ENCODE measurements around the gene COL13A1.

The COL13A1 gene

GRCh38 chr10:69866688-69867461 is 65.2 kb downstream of the COL13A1 start:
- no peak for DNase-seq (ENCODE audit: low read depth, low spot score)

GRCh38 chr10:69867699-69868558 is 66.2 kb downstream of the COL13A1 start:
- no peak for DNase-seq (ENCODE audit: low read depth, low spot score)

- no peak for DNase-seq (ENCODE audit: low read depth, low spot score)
These were observed 67.1 kb downstream of the COL13A1 start for GRCh38 chr10:69868821-69869220.

GRCh38 chr10:69869291-69869961 is 67.7 kb downstream of the COL13A1 start:
- DNase-seq (ENCODE audit: low read depth, low spot score): no peak

GRCh38 chr10:69870591-69870990 is 68.9 kb downstream of the COL13A1 start:
- DNase-seq (ENCODE audit: low read depth, low spot score): no peak

- no peak for DNase-seq (ENCODE audit: low read depth, low spot score)
These were observed 69.4 kb downstream of the COL13A1 start for GRCh38 chr10:69871074-69871473.

GRCh38 chr10:69872323-69872722 is 70.6 kb downstream of the COL13A1 start:
- no peak for DNase-seq (ENCODE audit: low read depth, low spot score)

- no peak for DNase-seq (ENCODE audit: low read depth, low spot score)
These were observed 71.5 kb downstream of the COL13A1 start for GRCh38 chr10:69873135-69873639.

- no peak for DNase-seq (ENCODE audit: low read depth, low spot score)
These were observed 72.7 kb downstream of the COL13A1 start for GRCh38 chr10:69874449-69874848.

- DNase-seq (ENCODE audit: low read depth, low spot score): no peak
These were observed 74.2 kb downstream of the COL13A1 start for GRCh38 chr10:69875856-69876255.

- no peak for DNase-seq (ENCODE audit: low read depth, low spot score)
These were observed 74.6 kb downstream of the COL13A1 start for GRCh38 chr10:69876286-69876685.

GRCh38 chr10:69876931-69877330 is 75.2 kb downstream of the COL13A1 start:
- no peak for DNase-seq (ENCODE audit: low read depth, low spot score)

- no peak for DNase-seq (ENCODE audit: low read depth, low spot score)
These were observed 76.3 kb downstream of the COL13A1 start for GRCh38 chr10:69878038-69878437.

- DNase-seq (ENCODE audit: low read depth, low spot score): no peak
These were observed 77.2 kb downstream of the COL13A1 start for GRCh38 chr10:69878951-69879350.

GRCh38 chr10:69879634-69880257 is 78.0 kb downstream of the COL13A1 start:
- DNase-seq (ENCODE audit: low read depth, low spot score): no peak

- DNase-seq (ENCODE audit: low read depth, low spot score): no peak
These were observed 78.8 kb downstream of the COL13A1 start for GRCh38 chr10:69880301-69881081.

GRCh38 chr10:69881202-69881601 is 79.5 kb downstream of the COL13A1 start:
- DNase-seq (ENCODE audit: low read depth, low spot score): no peak

- no peak for DNase-seq (ENCODE audit: low read depth, low spot score)
These were observed 81.8 kb downstream of the COL13A1 start for GRCh38 chr10:69883310-69884023.

- DNase-seq (ENCODE audit: low read depth, low spot score): no peak
These were observed 82.3 kb downstream of the COL13A1 start for GRCh38 chr10:69884024-69884367.

- no peak for DNase-seq (ENCODE audit: low read depth, low spot score)
These were observed 83.0 kb downstream of the COL13A1 start for GRCh38 chr10:69884686-69885085.
